ENCODE measurements around the gene RARG.
"Not testable (repeated sequence)": the region's sequence is repeated elsewhere in the genome, so short reads cannot be mapped to it uniquely, and the experiment has no call there.

RARG gene

GRCh38 chr12:53190108-53190729 is 41.8 kb downstream of the RARG start:
- DNase-seq, result peak in 1 of 2 experiments; percentile 24

- DNase-seq, result no peak
Measured at GRCh38 chr12:53187145-53187899, 44.7 kb downstream of the RARG start.

- no peak for DNase-seq
Measured at GRCh38 chr12:53186745-53187144, 45.3 kb downstream of the RARG start.

GRCh38 chr12:53185582-53186153 is 46.3 kb downstream of the RARG start:
- no peak for DNase-seq

- DNase-seq, result no peak
Measured at GRCh38 chr12:53184828-53185227, 47.2 kb downstream of the RARG start.

GRCh38 chr12:53182903-53183302 is 49.1 kb downstream of the RARG start:
- DNase-seq, result no peak

- DNase-seq, result no peak
Measured at GRCh38 chr12:53181935-53182334, 50.1 kb downstream of the RARG start.

- peak; percentile 69 to 87 for DNase-seq
Measured at GRCh38 chr12:53180931-53181645, 50.9 kb downstream of the RARG start.

- DNase-seq, result peak; percentile 89 to 97
Measured at GRCh38 chr12:53180220-53180930, 51.6 kb downstream of the RARG start, which contains the start of the genes CSAD and ZNF740. TSS of gene CSAD (minus strand) at chr12:53180925. CDS start at chr12:53173470, 7,455 bp downstream. TSS of gene ZNF740 (plus strand) at chr12:53180722. CDS start at chr12:53181984, 1,262 bp downstream.

- peak in 1 of 2 experiments; percentile 60 for DNase-seq
Measured at GRCh38 chr12:53179687-53180219, 52.3 kb downstream of the RARG start.

- not testable (repeated sequence) for DNase-seq
Measured at GRCh38 chr12:53178803-53179202, 53.2 kb downstream of the RARG start.

- DNase-seq, result not testable (repeated sequence)
Measured at GRCh38 chr12:53177447-53177846, 54.6 kb downstream of the RARG start.

GRCh38 chr12:53176750-53177149 is 55.3 kb downstream of the RARG start:
- no peak for DNase-seq

GRCh38 chr12:53174881-53175491 is 57.0 kb downstream of the RARG start:
- DNase-seq, result peak; percentile 65 to 70

- no peak for DNase-seq
Measured at GRCh38 chr12:53173085-53173715, 58.8 kb downstream of the RARG start.

- DNase-seq, result no peak
Measured at GRCh38 chr12:53172352-53172751, 59.7 kb downstream of the RARG start.

GRCh38 chr12:53171725-53172329 is 60.2 kb downstream of the RARG start:
- DNase-seq, result no peak

- no peak for DNase-seq
Measured at GRCh38 chr12:53170876-53171724, 60.9 kb downstream of the RARG start.

- DNase-seq, result no peak
Measured at GRCh38 chr12:53170215-53170614, 61.8 kb downstream of the RARG start.

GRCh38 chr12:53169644-53170043 is 62.4 kb downstream of the RARG start:
- no peak for DNase-seq

All from NCI-H187 (cell line).